Activated CD4-positive, alpha-beta memory T cell treated with anti-CD3 and anti-CD28 coated beads, Interleukin-2, amount 10 ng/mL, durations not matched to agents 7 days and 5 days (primary cell): ENCODE data around the gene SRPRB. TPM values are rescaled to one million over a fixed set of nuclear protein-coding genes. Genes with fewer than 3 reads are reported as not detected.
A peak's percentile ranks its signal among the peaks of the same experiment; 100 is the strongest.

Experiments used
- CTCF ChIA-PET: fragments of 350-600 bp; sonication (Branson Sonifier 250); formaldehyde crosslinking; loops from one replicate; lab custom pipeline; 2021; ENCODE audit warnings: antibody characterized with exemption, inconsistent platforms; lab: Charles Lee
- POLR2A ChIA-PET: fragments of 350-600 bp; sonication (Branson Sonifier 250); formaldehyde crosslinking; loops from one replicate; lab custom pipeline; 2021; ENCODE audit warnings: antibody characterized with exemption; lab: Charles Lee
- DNase-seq: peaks from one replicate; pipeline ENCODE4 v3.0.0-alpha.2; 2020
- H3K27ac Mint-ChIP-seq: one replicate; pipeline ENCODE4 v1.8.0; 2021; ENCODE audit warnings: mild to moderate bottlenecking, mixed read lengths
- H3K27me3 Mint-ChIP-seq: one replicate; pipeline ENCODE4 v1.8.0; 2021; ENCODE audit warnings: mixed read lengths
- H3K36me3 Mint-ChIP-seq: one replicate; pipeline ENCODE4 v1.8.0; 2021; ENCODE audit warnings: low read depth, mixed read lengths
- H3K4me1 Mint-ChIP-seq: one replicate; pipeline ENCODE4 v1.8.0; 2021; ENCODE audit warnings: mixed read lengths
- H3K4me3 Mint-ChIP-seq: one replicate; pipeline ENCODE4 v1.8.0; 2021; ENCODE audit warnings: mild to moderate bottlenecking, mixed read lengths
- H3K9me3 Mint-ChIP-seq: one replicate; pipeline ENCODE4 v1.8.0; 2021; ENCODE audit warnings: mixed read lengths
- total RNA-seq, 2 experiments: library from RNA; stranded (reverse); gene quantifications; one replicate each; pipeline ENCODE4 v1.2.3, GENCODE V29; 2021

SRPRB gene
- total RNA-seq, 2 experiments from 2014 or later, result 44.5 to 46.8 TPM

DNA sequence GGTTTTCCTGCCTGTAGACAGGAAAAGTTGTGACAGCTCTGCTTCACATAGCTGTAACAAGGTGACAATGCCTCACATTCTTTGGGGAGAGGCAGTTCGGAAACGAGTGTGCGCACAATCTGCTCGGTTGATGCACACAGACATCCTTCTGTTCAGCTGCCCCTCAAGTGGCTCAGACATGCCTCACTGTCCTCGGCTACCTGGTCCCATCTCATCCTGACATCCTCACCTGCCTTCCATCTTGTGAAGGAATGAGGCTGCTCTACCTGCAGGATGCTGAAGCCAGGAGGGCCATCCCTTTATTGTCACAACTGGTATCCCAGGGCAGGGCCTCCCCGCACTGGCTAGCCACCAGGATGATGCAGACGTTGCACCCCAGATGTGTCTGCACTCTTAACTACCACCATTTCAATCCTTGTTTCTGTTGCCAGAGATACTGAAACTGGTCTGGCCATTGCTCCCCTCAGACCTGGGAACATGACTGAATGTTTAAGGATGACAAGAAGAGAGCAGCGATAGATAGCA is 19.4 kb downstream of the SRPRB start:
- Mint-ChIP-seq H3K36me3 (peaks cover 50% of the 10 kb centered on the region), H3K4me3 (no peak overlapping the region), H3K27ac (no peak overlapping the region), H3K27me3 (no peaks in the 10 kb centered on the region), H3K4me1 (no peaks in the 10 kb centered on the region), H3K9me3 (no peaks in the 10 kb centered on the region)
- POLR2A ChIA-PET, result no interaction called here
- DNase-seq, result no peak
- CTCF ChIA-PET, result no interaction called here

DNA sequence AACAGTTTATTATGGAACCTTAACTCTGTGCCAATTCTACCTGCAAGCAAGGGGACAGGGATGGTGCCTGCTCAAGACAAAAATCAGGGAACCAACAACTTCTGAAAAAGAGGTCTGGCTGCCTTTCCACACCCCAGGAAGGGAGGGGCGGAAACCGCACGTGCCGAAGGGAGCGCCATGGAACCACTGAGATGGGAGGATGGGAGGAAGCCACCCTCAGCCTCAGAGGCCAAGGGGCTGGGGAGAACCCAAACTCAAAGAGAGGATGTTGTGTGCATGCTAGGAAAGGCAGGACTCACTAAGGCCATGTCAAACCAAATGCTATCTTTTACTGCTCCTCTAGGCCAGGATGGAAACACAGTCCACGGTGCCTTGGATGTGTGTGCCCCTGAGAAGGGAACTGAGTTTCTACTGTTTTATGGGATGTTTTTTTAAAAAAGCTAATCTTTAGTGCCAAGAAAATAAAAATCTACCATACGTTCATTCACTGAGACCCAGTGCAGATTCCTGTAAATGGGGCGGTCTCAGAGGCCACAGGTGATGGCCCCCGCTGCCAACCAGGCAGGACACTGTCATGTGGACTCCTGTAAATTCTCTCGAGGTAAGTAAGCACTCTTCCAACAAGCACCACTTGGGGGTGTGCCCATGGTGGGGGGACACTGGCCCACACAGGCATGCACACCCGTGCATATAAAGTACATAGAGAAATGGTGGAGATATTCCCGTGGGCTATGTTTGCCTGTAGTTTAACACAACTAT is 20.5 kb downstream of the SRPRB start:
- Mint-ChIP-seq H3K27ac (no peak overlapping the region), H3K4me1 (no peaks in the 10 kb centered on the region), H3K27me3 (no peaks in the 10 kb centered on the region), H3K36me3 (peaks cover 39% of the 10 kb centered on the region), H3K4me3 (no peak overlapping the region), H3K9me3 (no peaks in the 10 kb centered on the region)
- DNase-seq, result no peak
- POLR2A ChIA-PET, result no interaction called here
- CTCF ChIA-PET, result no interaction called here

DNA sequence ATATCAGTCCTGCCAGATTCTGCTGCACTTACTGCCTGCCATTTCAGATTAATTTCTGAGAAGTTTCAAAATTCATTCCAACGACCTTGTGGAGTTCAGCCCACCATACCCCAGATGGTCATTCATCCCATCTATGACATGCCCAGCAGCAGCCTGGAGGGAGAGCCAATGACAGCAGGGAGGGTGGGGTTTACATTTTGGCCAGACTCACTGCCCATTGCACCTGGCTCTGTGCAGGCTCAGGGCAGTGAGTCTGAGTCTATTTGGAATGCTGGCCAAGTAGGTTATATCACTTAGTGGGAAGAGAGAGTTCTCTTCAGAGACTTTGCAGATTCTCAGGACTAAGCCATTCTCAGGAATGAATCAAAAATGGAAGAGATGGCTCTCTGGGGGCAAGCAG is 21.5 kb downstream of the SRPRB start:
- H3K4me1 Mint-ChIP-seq, result no peaks in the 10 kb centered on the region
- ChIA-PET CTCF (no interaction called here), POLR2A (no interaction called here)
- H3K27ac Mint-ChIP-seq, result no peak overlapping the region
- H3K27me3 Mint-ChIP-seq, result no peaks in the 10 kb centered on the region
- no peaks in the 10 kb centered on the region for H3K9me3 Mint-ChIP-seq
- DNase-seq, result no peak
- H3K36me3 Mint-ChIP-seq, result peaks cover 33% of the 10 kb centered on the region
- no peak overlapping the region for H3K4me3 Mint-ChIP-seq

DNA sequence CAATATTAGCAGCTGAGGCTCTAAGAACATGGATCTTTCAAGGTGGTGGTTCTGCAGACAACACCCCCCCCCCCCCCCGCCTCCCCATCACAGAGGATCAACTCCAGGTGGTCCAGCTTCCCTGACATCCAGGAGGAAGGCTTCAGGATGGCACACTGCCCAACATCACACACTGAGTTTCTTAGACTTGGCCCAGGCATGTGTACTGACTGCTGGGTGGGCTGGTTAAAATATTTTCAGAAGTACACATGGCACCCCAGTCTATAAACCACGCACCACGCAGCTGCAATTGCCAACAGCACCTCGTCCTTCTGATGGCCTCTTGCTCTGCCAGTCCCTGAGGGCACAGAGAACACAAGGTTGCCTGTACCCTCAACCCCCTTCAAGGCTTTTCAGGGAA is 22.1 kb downstream of the SRPRB start:
- no peak overlapping the region for H3K4me3 Mint-ChIP-seq
- no peaks in the 10 kb centered on the region for H3K27me3 Mint-ChIP-seq
- no peaks in the 10 kb centered on the region for H3K9me3 Mint-ChIP-seq
- H3K27ac Mint-ChIP-seq, result no peak overlapping the region
- POLR2A ChIA-PET, result no interaction called here
- DNase-seq, result no peak
- H3K36me3 Mint-ChIP-seq, result peaks cover 29% of the 10 kb centered on the region
- no peaks in the 10 kb centered on the region for H3K4me1 Mint-ChIP-seq
- CTCF ChIA-PET, result no interaction called here

DNA sequence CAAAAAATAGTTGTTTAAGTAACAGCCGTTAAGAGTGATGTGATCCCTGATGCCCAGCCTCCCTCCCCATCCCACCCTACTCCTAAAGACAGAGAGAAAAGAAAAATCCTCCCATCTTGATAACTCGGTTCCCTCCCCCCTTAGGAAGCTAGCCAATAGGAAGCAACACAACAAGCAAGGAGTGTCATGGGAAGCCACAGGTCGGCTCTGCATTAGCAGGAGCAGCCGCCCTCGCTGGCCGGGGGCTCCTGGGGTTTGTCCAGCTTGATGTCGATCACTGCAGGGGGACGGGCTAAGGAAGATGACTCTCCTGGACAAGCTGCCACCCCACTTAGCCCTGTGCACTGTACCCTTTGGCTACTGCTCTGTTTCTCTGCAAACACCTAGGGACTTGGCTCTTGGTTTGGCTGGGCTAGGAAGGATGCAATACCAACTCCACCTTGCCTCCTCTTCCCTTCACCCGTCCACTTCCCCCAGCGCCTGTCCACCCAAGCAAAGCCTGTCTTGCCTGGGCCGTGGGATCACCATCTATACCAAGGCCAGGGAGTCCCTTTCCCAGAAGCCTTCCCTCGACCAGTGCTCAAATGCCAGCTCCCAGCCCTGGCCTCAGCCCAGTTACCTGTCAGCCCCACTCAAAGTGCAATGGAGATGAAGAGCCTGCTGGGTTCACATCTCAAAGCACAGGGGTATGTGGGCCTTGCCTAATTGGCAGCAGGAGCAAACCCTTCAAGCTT is 23.1 kb downstream of the SRPRB start:
- H3K4me1 Mint-ChIP-seq, result no peaks in the 10 kb centered on the region
- H3K9me3 Mint-ChIP-seq, result no peaks in the 10 kb centered on the region
- ChIA-PET CTCF (no interaction called here), POLR2A (no interaction called here)
- H3K36me3 Mint-ChIP-seq, result peaks cover 19% of the 10 kb centered on the region
- H3K27ac Mint-ChIP-seq, result no peak overlapping the region
- no peak overlapping the region for H3K4me3 Mint-ChIP-seq
- no peak for DNase-seq
- no peaks in the 10 kb centered on the region for H3K27me3 Mint-ChIP-seq

DNA sequence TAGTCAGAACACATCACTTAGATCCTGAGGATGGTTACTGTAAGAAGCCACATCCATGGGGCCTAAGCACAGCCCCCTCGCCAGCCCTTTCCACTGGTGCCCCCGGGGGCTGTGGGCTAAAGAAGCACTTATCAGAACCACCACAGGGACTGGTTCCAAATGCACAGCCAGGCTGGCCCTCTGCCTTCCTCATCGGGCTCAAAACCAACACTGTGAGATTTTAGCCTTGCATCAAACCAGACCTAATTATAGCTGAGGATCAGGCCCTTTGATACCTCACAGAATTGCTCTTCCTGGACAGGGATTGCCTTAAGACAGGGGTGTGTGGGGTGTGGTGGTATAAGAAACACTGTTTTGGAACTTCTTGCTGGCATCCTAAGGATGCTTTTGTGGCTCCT is 23.7 kb downstream of the SRPRB start:
- Mint-ChIP-seq H3K4me1 (no peaks in the 10 kb centered on the region), H3K9me3 (no peaks in the 10 kb centered on the region), H3K4me3 (no peak overlapping the region), H3K27ac (no peak overlapping the region), H3K27me3 (no peaks in the 10 kb centered on the region), H3K36me3 (peaks cover 14% of the 10 kb centered on the region)
- CTCF ChIA-PET, result no interaction called here
- POLR2A ChIA-PET, result no interaction called here
- DNase-seq, result no peak

DNA sequence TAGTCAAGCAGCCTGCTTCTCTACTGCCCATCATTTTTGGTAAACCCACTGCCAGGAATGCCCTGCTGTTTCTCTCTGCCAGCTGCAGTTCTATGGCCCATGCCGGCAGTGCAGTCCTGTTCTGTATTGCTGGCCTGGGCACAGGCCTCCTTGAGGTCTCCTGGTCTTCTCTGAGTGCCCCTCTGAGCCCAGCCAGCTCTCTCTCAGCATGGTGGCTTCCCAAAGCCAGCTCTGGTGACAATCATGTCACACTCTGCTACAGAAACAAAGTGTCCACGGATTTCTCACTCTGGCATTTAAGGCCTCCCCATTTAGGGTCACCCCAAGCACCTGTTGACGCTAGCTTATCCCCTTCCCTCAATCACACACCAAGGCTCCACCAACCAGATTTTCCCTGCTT is 24.5 kb downstream of the SRPRB start:
- peaks cover 12% of the 10 kb centered on the region for H3K36me3 Mint-ChIP-seq
- ChIA-PET CTCF (no interaction called here), POLR2A (no interaction called here)
- H3K9me3 Mint-ChIP-seq, result no peaks in the 10 kb centered on the region
- no peak overlapping the region for H3K27ac Mint-ChIP-seq
- no peaks in the 10 kb centered on the region for H3K4me1 Mint-ChIP-seq
- H3K27me3 Mint-ChIP-seq, result no peaks in the 10 kb centered on the region
- DNase-seq, result no peak
- H3K4me3 Mint-ChIP-seq, result no peak overlapping the region

DNA sequence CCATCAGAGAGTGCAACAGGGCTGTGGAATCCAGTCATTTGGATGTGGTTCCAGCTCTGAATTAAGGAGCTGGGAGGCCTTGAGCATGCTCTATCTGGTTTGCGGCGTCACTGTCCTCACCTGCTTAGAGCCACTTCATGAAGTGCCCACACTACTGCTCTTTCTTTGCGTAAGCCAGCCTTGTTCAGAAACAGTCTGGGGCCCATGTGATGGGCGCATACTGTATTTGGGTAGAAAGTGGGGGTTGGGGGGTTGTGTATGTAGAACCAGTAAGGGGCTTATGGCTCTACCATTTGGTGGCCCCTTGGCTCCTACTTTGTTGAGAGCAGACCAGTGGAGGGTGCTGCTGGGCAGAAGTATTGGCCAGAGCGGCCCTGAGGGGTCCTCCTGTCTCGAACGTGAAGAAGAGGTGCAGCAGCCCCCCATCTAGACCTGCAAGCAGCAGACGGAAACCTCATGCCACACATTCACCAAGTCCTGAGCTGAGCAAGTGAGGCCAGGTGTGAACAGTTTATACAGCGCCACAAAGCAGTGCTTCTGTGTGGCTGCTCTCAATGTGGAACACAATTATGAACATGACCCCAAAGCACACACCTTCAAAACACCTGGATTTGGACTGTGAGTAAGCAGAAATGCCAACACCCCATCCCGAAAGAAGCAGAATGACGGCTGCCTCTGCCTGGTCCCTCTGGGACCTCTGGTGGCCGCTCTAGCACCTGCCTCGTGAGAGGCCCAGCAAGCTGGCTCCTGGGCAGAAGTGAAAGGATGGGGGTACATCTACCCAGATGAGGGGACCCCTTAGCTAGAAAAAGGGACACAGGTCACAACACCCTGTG is 26.6 kb downstream of the SRPRB start:
- no peaks in the 10 kb centered on the region for H3K4me1 Mint-ChIP-seq
- H3K4me3 Mint-ChIP-seq, result no peak overlapping the region
- CTCF ChIA-PET, result no interaction called here
- no peak overlapping the region for H3K27ac Mint-ChIP-seq
- H3K9me3 Mint-ChIP-seq, result no peaks in the 10 kb centered on the region
- no peaks in the 10 kb centered on the region for H3K27me3 Mint-ChIP-seq
- DNase-seq, result no peak
- H3K36me3 Mint-ChIP-seq, result no peaks in the 10 kb centered on the region
- POLR2A ChIA-PET, result no interaction called here

DNA sequence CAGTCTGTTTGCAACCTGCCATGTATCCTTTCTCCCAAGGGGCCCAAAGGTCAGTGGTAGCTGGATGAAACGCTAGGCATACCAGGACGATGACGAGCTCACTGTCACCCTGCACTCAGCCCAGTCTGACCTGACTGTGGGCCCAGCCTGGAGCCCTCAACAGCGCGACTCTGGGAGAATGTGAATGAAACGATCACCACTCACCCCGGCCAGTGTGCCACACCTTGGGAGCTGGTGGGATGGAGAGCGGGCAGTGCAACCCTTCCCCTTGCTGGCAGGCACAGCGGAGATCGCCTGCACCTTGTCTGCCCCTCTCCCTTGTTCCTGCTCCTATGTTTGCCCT is 27.2 kb downstream of the SRPRB start:
- ChIA-PET CTCF (no interaction called here), POLR2A (no interaction called here)
- H3K9me3 Mint-ChIP-seq, result no peaks in the 10 kb centered on the region
- H3K4me1 Mint-ChIP-seq, result no peaks in the 10 kb centered on the region
- H3K27me3 Mint-ChIP-seq, result no peaks in the 10 kb centered on the region
- no peak overlapping the region for H3K4me3 Mint-ChIP-seq
- H3K36me3 Mint-ChIP-seq, result no peaks in the 10 kb centered on the region
- no peak overlapping the region for H3K27ac Mint-ChIP-seq
- DNase-seq, result no peak

DNA sequence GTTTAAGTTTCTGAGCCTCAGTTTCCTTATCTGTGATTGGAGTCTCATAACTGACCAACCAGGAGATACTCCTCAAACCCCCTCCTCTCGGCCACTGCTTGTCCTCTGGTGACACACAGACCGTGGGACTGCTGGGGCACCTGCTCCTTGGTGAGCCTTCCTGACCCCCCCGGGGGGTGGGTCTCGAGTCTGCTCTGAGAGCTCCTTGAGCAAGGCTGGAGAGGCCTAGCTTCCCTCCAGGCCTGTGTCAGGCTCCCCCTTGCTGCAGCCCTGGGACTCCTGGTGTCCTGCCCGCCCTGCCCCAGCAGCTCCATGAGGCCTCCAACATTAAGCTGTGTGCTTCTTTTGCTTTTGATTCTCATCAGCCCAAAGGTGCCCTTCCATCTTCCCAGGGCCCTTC is 27.7 kb downstream of the SRPRB start:
- no peaks in the 10 kb centered on the region for H3K36me3 Mint-ChIP-seq
- ChIA-PET POLR2A (no interaction called here), CTCF (no interaction called here)
- DNase-seq, result peak; percentile 9
- no peaks in the 10 kb centered on the region for H3K9me3 Mint-ChIP-seq
- no peak overlapping the region for H3K4me3 Mint-ChIP-seq
- H3K4me1 Mint-ChIP-seq, result no peaks in the 10 kb centered on the region
- no peak overlapping the region for H3K27ac Mint-ChIP-seq
- H3K27me3 Mint-ChIP-seq, result no peaks in the 10 kb centered on the region

DNA sequence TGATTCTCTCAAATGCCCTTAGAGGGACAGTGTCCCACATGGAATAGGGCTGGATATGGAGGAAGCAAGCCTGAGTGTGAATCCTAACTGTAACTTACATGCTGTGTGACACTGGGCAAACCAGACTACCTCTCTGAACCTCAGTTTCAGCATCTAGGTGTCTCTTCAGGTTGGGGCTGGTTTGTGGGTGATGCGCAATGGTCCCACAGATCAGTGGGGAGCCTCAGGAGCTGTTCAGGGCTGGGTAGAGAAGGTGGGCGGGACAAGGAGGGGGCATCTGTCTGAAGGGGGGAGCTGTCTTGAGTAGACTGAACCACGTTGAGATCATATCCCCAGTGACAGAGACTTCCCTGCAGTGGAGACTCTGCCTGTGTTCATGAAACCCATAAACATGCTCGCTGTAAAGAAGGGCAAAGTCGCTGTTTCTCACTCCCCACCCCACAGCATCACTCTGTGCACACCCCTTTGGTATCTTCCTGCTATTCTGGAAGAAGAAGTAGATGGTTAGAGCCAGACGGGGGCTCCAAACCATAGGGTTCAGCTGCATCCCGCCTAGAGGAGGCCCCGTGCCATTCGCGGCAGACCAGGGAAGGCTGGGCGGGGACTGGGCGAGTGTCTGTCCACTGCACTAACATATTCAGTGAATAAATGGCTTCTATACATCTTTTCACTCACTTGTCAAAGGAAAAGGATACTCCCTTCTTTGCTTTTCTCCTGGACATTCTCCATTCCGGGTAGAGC is 28.4 kb downstream of the SRPRB start:
- DNase-seq, result no peak
- Mint-ChIP-seq H3K4me3 (no peak overlapping the region), H3K9me3 (no peaks in the 10 kb centered on the region), H3K27me3 (no peaks in the 10 kb centered on the region), H3K36me3 (no peaks in the 10 kb centered on the region), H3K27ac (no peak overlapping the region), H3K4me1 (no peaks in the 10 kb centered on the region)
- ChIA-PET POLR2A (no interaction called here), CTCF (no interaction called here)

DNA sequence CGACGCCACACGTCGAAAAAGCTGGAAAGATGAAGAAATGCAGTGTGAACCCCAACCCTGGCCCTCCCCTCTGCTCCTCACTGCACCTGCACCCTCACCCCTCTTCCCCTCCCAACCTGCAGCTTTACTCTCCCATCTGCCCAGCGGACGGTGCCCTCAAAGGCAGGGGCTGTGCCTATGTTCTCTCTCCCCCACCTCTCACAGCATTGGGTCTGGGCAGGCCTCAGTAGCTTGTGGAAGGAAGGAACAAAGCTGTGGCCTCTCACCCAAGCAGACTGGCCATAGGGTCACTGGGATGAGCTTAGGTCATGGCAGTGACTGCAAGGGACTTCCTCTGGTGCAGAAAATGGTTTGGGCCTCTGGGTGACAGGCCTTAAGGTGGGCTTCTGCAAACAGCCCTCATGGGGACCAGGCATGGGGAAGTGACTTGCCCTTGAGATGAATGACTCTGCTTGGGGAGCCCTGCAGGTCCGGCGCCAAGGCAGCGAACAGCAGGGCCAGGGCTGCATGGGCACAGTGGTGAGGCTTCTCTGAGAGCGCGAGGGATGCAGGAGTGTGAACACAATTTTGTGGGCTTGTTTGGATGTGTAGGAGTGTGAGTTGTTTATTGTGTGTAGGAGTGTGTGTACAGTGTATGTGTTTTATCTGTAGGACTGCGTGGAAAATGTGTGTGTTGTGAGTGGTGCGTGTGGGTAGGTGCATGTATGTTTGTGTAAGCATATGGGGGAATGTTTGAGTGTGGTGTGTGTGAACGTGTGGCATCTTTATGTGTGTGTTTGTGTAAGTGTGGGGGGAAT is 29.2 kb downstream of the SRPRB start:
- CTCF ChIA-PET, result no interaction called here
- peak; percentile 10 for DNase-seq
- Mint-ChIP-seq H3K4me1 (no peaks in the 10 kb centered on the region), H3K27ac (no peak overlapping the region), H3K4me3 (no peak overlapping the region), H3K27me3 (no peaks in the 10 kb centered on the region), H3K9me3 (no peaks in the 10 kb centered on the region), H3K36me3 (no peaks in the 10 kb centered on the region)
- POLR2A ChIA-PET, result no interaction called here
